ENCODE results near the gene ZNG1C.
"Not testable (repeated sequence)": the region's sequence is repeated elsewhere in the genome, so short reads cannot be mapped to it uniquely, and the experiment has no call there.

Gene ZNG1C

GRCh38 chr9:68241683-68242082, at the start of gene ZNG1C:
TSS of gene ZNG1C (plus strand) at chr9:68241983. CDS start at chr9:68242032, 49 bp downstream.
- DNase-seq = not testable (repeated sequence)

GRCh38 chr9:68242437-68242836, 654 bp downstream of the ZNG1C start:
- not testable (repeated sequence) for DNase-seq

GRCh38 chr9:68281041-68281440, 39.3 kb downstream of the ZNG1C start:
- DNase-seq = not testable (repeated sequence)

GRCh38 chr9:68302567-68302966, 60.8 kb downstream of the ZNG1C start, which contains the start of gene FOXD4L3:
TSS of gene FOXD4L3 (plus strand) at chr9:68302867. CDS start at chr9:68302952, 85 bp downstream.
- not testable (repeated sequence) for DNase-seq

GRCh38 chr9:68303771-68304170, 62.0 kb downstream of the ZNG1C start:
- not testable (repeated sequence) for DNase-seq

- not testable (repeated sequence) for DNase-seq
Observed at GRCh38 chr9:68304212-68304611, 62.4 kb downstream of the ZNG1C start.

- not testable (repeated sequence) for DNase-seq
Observed at GRCh38 chr9:68304777-68305176, 63.0 kb downstream of the ZNG1C start.

GRCh38 chr9:68305680-68306285, 64.0 kb downstream of the ZNG1C start:
- DNase-seq = not testable (repeated sequence)

- not testable (repeated sequence) for DNase-seq
Observed at GRCh38 chr9:68306391-68306964, 64.7 kb downstream of the ZNG1C start.

- DNase-seq = not testable (repeated sequence)
Observed at GRCh38 chr9:68307127-68307526, 65.3 kb downstream of the ZNG1C start.

- DNase-seq = not testable (repeated sequence)
Observed at GRCh38 chr9:68307654-68308053, 65.9 kb downstream of the ZNG1C start.

- not testable (repeated sequence) for DNase-seq
Observed at GRCh38 chr9:68311208-68311607, 69.4 kb downstream of the ZNG1C start.

- not testable (repeated sequence) for DNase-seq
Observed at GRCh38 chr9:68318209-68318608, 76.4 kb downstream of the ZNG1C start.

- not testable (repeated sequence) for DNase-seq
Observed at GRCh38 chr9:68323749-68324148, 82.0 kb downstream of the ZNG1C start.

- DNase-seq = not testable (repeated sequence)
Observed at GRCh38 chr9:68324518-68324917, 82.7 kb downstream of the ZNG1C start.

GRCh38 chr9:68329106-68329505, 87.3 kb downstream of the ZNG1C start:
- not testable (repeated sequence) for DNase-seq

- DNase-seq = not testable (repeated sequence)
Observed at GRCh38 chr9:68330531-68331173, 88.9 kb downstream of the ZNG1C start.

GRCh38 chr9:68332122-68332521, 90.3 kb downstream of the ZNG1C start:
- not testable (repeated sequence) for DNase-seq

GRCh38 chr9:68335935-68336334, 94.2 kb downstream of the ZNG1C start:
- DNase-seq = not testable (repeated sequence)

- not testable (repeated sequence) for DNase-seq
Observed at GRCh38 chr9:68336639-68337339, 95.0 kb downstream of the ZNG1C start.

- not testable (repeated sequence) for DNase-seq
Observed at GRCh38 chr9:68338000-68338399, 96.2 kb downstream of the ZNG1C start.

- DNase-seq = not testable (repeated sequence)
Observed at GRCh38 chr9:68342265-68343025, 100.7 kb downstream of the ZNG1C start.

Measured in stimulated activated CD4-positive, alpha-beta T cell treated with anti-CD3 and anti-CD28 coated beads, Interleukin-4, amount 100 ng/mL, for 1 hour (primary cell).